B cell (primary cell): ENCODE measurements around the gene TBX1.

Experiments
- CTCF ChIP-seq: fragments of 200-600 bp; IDR thresholded peaks from one replicate; pipeline ENCODE4 v1.8.0; 2022; ENCODE audit warnings: antibody characterized with exemption, mild to moderate bottlenecking
- EZH2 ChIP-seq: IDR thresholded peaks from 2 replicates; pipeline ENCODE4 v1.6.1; 2012; ENCODE audit warnings: borderline replicate concordance, low read depth, mild to moderate bottlenecking, moderate library complexity, low read length; ENCODE audit not compliant: insufficient read depth, poor library complexity, severe bottlenecking

DNA sequence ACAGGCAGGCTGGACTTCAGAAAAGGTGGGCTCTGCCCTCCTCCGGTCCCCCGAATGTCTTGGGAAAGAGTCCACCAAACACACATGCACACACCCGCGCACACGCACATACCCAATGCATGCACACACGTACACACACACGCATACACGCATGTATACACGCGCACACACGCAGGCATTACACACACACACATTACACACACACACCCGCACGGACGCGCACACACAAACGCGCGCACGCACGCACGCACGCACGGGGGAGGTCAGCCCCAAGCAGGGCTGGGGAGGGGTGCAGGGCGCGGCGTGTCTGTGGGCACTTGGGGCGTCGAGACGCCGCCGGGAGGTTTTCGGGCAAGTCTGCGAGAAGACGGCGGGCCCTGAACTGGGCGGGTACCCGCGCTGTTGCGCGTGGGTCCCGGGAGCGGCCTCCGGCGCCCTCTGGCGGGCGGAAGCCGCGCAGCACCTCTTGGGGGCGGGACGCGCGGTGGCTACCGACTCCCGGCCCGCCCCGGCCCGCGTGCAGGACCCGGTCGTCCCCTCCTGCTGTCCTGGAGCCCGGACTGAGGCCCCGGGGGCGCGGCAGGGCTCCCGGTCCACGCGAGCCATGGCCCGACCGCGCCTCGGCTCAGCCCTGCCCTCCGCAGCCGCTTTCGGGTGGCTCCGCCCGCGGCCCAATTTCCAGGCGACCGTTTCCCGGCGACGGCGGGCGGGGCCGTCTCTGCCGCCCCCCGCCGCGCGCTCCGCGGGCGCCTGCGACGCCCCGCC, 42.7 kb upstream of the TBX1 start:
- TF ChIP-seq EZH2 (no peak), CTCF (peak; percentile 95)
